ENCODE measurements around the gene MUC22.
"Not testable (repeated sequence)": the region's sequence is repeated elsewhere in the genome, so short reads cannot be mapped to it uniquely, and the experiment has no call there.

Gene MUC22

GRCh38 chr6:31005249-31006020 lies 4.8 kb upstream of the MUC22 start:
- H3K4me3 ChIP-seq (ENCODE audit: low read depth, low read length), result no peak overlapping the region
- DNase-seq (ENCODE audit: low read depth), result no peak
- no peak for TF ChIP-seq CTCF (IDR thresholded peaks at IDR 0.05; ENCODE audit: low read depth, low read length, missing control alignments)

GRCh38 chr6:31007694-31008093 lies 2.6 kb upstream of the MUC22 start:
- no peak overlapping the region for H3K4me3 ChIP-seq (ENCODE audit: low read depth, low read length)
- no peak for TF ChIP-seq CTCF (IDR thresholded peaks at IDR 0.05; ENCODE audit: low read depth, low read length, missing control alignments)
- no peak for DNase-seq (ENCODE audit: low read depth)

- no peak for DNase-seq (ENCODE audit: low read depth)
- TF ChIP-seq CTCF (IDR thresholded peaks at IDR 0.05; ENCODE audit: low read depth, low read length, missing control alignments), result no peak
- no peak overlapping the region for H3K4me3 ChIP-seq (ENCODE audit: low read depth, low read length)
These were observed 2.1 kb upstream of the MUC22 start for GRCh38 chr6:31008165-31008564.

GRCh38 chr6:31009731-31010130 lies 543 bp upstream of the MUC22 start:
- no peak overlapping the region for H3K4me3 ChIP-seq (ENCODE audit: low read depth, low read length)
- no peak for TF ChIP-seq CTCF (IDR thresholded peaks at IDR 0.05; ENCODE audit: low read depth, low read length, missing control alignments)
- DNase-seq (ENCODE audit: low read depth), result no peak

GRCh38 chr6:31011153-31011552 lies 879 bp downstream of the MUC22 start:
- no peak for DNase-seq (ENCODE audit: low read depth)
- TF ChIP-seq CTCF (IDR thresholded peaks at IDR 0.05; ENCODE audit: low read depth, low read length, missing control alignments), result no peak
- no peak overlapping the region for H3K4me3 ChIP-seq (ENCODE audit: low read depth, low read length)

GRCh38 chr6:31016659-31017299 lies 6.5 kb downstream of the MUC22 start:
- no peak for DNase-seq (ENCODE audit: low read depth)
- TF ChIP-seq CTCF (IDR thresholded peaks at IDR 0.05; ENCODE audit: low read depth, low read length, missing control alignments), result no peak

GRCh38 chr6:31017436-31017835 lies 7.2 kb downstream of the MUC22 start:
- not testable (repeated sequence) for H3K4me3 ChIP-seq (ENCODE audit: low read depth, low read length); DNase-seq (ENCODE audit: low read depth)

More at GRCh38 chr6:31016659-31017299, 6.5 kb downstream of the MUC22 start:
- H3K4me3 ChIP-seq (ENCODE audit: low read depth, low read length), result no peak overlapping the region

All from GM12864 (cell line).